Skin epidermis (tissue), 12 donors: ENCODE data around the gene HOXA1.
"Not testable (repeated sequence)": the region's sequence is repeated elsewhere in the genome, so short reads cannot be mapped to it uniquely, and the experiment has no call there.

Source experiments
- H3K27ac ChIP-seq, 21 experiments: fragments of 200-600 bp; sonication (generic) in 11 of 21; one replicate each; pipeline ENCODE4 v1.5.0; 2020; ENCODE audit warnings: mild to moderate bottlenecking in 3 of 21, inconsistent platforms in 2 of 21, moderate library complexity in 2 of 21
- H3K4me3 ChIP-seq, 7 experiments: fragments of 200-600 bp; sonication (generic) in 2 of 7; one replicate each; pipeline ENCODE4 v1.5.0; 2020; ENCODE audit warnings: inconsistent platforms in 2 of 7, mild to moderate bottlenecking in 2 of 7, moderate library complexity in 1 of 7

HOXA1 gene

DNA sequence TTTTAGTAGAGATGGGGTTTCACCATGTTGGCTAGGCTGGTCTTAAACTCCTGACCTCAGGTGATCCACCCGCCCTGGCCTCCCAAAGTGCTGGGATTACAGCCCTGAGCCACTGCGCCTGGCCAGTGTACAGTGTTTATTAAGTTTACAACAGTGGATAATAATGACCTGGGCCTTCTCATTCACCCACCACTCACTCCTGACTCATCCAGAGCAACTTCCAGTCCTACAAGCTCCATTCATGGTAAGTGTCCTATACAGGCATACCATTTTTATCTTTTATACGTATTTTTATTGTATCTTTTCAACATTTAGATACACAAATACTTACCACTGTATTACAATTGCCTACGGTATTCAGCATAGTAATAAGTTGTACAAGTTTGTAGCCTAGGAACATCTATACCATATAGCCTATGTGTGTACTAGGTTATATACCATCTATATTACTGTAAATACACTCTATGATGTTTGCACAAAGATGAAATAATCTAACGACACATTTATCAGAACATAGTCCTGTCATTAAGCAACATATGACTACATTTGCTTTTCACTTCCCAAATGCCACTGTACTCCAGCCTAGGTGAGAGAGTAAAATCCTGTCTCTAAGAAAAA, 17.1 kb downstream of the HOXA1 start:
- H3K27ac ChIP-seq = no peak overlapping the region

GRCh38 chr7:27073076-27073475, 22.7 kb downstream of the HOXA1 start:
- H3K27ac ChIP-seq = no peak overlapping the region

More for the DNA sequence above, 17.1 kb downstream of the HOXA1 start:
- no peak overlapping the region for H3K4me3 ChIP-seq

DNA sequence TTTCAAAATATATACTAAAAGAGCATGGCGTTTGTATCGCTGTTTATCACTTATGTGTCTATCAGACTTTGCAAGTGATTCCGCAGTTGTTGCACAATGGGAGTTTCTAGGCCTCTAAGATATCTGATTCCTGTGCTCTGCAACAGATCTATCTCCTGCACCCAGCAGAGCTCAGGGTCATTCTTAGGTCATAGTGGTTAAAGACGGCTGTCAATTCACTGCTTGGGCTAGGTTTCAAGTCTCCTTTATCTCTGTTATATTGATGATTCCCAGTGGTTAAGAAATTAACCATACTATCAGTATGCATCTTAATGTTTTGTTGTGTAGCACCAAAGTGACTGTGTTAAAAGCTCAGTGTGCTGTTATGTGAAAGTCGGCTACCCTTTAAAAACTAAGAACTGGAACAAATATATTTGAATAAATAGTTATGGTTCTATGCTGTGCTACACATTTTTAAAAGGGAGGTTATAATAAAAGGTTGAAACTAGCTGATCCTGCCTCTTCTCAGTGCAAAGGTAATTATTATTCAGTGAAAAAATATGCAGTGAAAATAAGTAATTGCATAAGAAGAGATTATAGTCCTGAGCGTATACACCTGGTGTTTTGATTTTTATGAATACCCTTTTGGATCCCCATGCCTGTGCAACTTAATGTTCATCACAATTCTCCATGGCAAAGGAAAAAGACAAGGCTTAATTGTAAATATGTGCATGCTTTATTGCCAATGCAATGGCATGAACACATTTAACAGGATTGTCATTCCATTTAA, 24.0 kb downstream of the HOXA1 start:
- no peak overlapping the region for H3K27ac ChIP-seq
- H3K4me3 ChIP-seq = no peak overlapping the region

More at GRCh38 chr7:27073076-27073475, 22.7 kb downstream of the HOXA1 start:
- H3K4me3 ChIP-seq = no peak overlapping the region

DNA sequence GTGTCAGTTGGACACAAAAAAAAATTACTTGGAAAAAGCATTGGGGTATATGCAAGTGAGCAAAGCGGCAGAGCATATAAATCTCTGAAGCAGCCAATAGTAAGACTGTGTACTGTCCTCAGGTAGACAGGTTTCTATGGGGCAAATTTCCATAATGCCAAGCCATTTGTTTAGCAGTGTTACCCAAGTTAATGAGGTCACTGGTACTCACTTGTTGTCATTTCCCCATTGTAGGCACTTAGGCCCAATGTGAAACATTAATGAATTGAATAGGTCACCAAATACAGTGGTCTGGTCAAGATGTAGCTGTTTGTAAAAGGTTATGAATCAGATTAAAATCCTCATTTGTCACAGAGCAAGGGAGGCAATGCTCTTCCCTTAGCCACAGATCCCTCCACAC, 27.5 kb downstream of the HOXA1 start:
- H3K27ac ChIP-seq = no peak overlapping the region

DNA sequence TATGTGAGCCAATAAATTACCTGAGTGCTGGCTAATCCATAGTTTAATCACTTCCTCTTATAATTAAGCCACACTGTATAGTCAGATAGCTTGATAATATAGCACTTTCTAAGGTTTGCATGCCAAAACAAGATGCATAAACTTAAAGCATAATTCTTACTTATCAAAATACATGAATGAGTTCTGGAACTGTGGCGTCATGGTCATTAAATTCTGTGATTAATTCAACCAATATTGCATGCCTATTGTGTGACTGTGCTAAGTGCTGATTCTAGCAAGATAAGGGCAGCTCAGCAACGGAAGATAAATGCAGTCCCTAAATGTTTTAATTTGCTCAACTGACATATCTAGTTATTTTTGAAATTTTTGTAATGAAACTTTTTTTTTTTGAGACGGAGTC, 29.7 kb downstream of the HOXA1 start:
- Histone ChIP-seq H3K4me3 (no peak overlapping the region), H3K27ac (no peak overlapping the region)

More for the DNA sequence above, 27.5 kb downstream of the HOXA1 start:
- H3K4me3 ChIP-seq = no peak overlapping the region

DNA sequence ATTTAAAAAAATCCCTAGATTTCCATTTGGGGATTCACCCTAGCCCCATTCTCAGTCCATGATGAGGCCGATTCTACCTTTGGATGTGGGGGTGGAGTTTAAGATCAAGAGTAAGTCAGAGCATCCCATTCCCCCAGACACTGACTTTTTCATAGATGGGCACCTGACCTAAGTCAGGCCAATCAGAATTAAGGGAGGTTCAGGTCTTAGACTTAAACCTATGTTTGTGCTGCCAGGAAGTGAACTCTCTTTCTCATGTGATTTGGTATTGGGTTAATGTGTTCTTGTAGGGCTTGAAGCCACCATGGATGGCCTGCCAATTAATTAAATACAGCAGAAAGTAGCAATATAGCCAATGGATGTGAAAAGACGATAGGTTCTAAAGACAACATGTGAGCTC, 30.1 kb downstream of the HOXA1 start:
- H3K4me3 ChIP-seq = no peak overlapping the region
- no peak overlapping the region for H3K27ac ChIP-seq

- H3K27ac ChIP-seq = no peak overlapping the region
Observed at GRCh38 chr7:27064661-27065060, 31.1 kb downstream of the HOXA1 start.

DNA sequence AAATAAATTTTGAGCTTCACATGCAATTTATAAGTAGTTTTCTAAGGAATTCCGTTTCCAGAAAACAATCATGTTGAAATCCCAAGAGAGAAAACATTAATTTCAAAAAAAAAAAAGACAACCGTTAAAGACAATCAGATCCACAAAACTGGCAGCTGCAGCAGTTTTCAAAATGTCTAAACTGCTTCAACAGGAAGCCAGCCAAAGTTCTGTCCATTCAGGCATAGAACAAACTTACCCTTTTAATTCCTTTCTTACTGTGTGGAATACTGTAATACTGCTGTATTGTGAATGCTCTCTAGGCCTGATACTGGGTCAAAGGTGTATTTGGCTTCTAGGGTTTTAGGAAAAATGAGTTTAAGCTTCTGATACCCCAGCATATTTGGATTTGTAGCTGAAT, 31.6 kb downstream of the HOXA1 start:
- no peak overlapping the region for H3K4me3 ChIP-seq
- H3K27ac ChIP-seq = no peak overlapping the region

More at GRCh38 chr7:27064661-27065060, 31.1 kb downstream of the HOXA1 start:
- H3K4me3 ChIP-seq = no peak overlapping the region

GRCh38 chr7:27062946-27063345, 32.9 kb downstream of the HOXA1 start:
- H3K27ac ChIP-seq = no peak overlapping the region
- no peak overlapping the region for H3K4me3 ChIP-seq

DNA sequence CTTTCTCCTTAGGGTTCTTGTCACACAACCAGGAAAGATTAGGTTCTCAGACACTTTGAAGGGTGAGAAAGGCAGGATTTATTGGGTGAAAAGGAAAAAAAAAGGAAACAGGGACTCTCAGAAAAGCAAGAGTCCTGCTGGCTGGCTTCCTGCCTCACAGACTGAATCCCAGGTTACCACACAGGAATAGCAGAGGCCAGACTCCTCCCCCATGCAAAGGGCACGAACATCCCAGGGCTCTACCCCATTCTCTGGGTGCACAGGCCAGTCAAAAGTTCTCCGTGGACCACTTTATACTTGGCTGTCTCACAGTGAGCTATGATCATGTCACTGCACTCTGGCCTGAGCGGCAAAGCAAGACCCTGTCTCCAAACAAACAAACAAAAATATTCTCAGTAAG, 42.6 kb downstream of the HOXA1 start:
- H3K4me3 ChIP-seq = no peak overlapping the region

GRCh38 chr7:27051451-27051850, 44.3 kb downstream of the HOXA1 start:
- no peak overlapping the region for H3K4me3 ChIP-seq
- H3K27ac ChIP-seq = no peak overlapping the region

More for the DNA sequence above, 42.6 kb downstream of the HOXA1 start:
- H3K27ac ChIP-seq = no peak overlapping the region

- Histone ChIP-seq H3K27ac (no peak overlapping the region), H3K4me3 (no peak overlapping the region)
Observed at GRCh38 chr7:27048438-27048837, 47.4 kb downstream of the HOXA1 start.

DNA sequence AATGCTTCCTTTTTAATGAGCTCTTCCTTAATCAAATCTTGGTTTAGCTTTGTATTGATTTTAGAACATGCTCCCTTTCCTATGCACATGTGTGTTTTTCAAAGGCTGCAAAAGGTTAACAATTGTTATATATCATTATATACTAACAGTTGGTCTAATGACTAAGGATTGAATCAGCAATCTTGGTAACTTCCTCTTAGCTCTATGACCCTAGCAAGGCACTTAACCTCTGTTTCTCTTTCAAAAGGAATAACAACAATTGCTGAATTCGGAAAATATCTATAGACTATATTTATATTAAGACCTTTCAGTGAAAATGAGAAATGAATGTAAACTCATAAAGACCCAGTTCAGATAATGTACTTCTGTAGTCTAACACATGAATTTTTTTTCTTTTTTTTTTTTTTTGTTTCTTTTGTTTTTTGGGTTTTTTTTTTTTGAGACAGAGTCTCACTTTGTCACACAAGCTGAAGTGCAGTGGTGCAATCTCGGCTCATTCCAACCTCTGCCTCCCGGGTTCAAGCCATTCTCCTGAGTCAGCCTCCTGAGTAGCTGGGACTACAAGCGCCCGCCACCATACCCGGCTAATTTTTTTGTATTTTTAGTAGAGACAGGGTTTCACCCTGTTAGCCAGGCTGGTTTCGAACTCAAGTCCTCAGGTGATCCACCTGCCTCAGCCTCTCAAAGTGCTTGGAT, 48.8 kb downstream of the HOXA1 start:
- H3K4me3 ChIP-seq = no peak overlapping the region
- H3K27ac ChIP-seq = no peak overlapping the region

- not testable (repeated sequence) for H3K27ac ChIP-seq, H3K4me3 ChIP-seq
Observed at GRCh38 chr7:27045972-27046371, 49.8 kb downstream of the HOXA1 start.

DNA sequence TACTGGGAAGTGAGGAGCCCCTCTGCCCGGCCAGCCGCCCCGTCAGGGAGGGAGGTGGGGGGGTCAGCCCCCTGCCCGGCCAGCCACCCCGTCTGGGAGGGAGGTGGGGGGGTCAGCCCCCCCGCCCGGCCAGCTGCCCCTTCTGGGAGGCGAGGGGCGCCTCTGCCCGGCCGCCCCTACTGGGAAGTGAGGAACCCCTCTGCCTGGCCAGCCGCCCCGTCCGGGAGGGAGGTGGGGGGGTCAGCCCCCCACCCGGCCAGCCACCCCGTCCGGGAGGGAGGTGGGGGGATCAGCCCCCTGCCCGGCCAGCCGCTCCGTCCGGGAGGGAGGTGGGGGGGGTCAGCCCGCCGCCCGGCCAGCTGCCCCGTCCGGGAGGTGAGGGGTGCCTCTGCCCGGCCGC, 50.7 kb downstream of the HOXA1 start:
- not testable (repeated sequence) for H3K27ac ChIP-seq

More for the DNA sequence above, 50.7 kb downstream of the HOXA1 start:
- not testable (repeated sequence) for H3K4me3 ChIP-seq
